Heart left ventricle (tissue), 13 donors: ENCODE results near the gene KCNJ2.

ENCODE experiments used
- CTCF ChIP-seq, 12 donors: fragments of 200-600 bp; sonication (generic) in 4 of 12; IDR thresholded peaks; one replicate each; pipeline versions ENCODE4 v1.5.0 to v1.8.0; 2018 to 2022; ENCODE audit warnings: antibody characterized with exemption in 12 of 12, mild to moderate bottlenecking in 5 of 12
- POLR2A ChIP-seq, 2 donors: fragments of 450-650 bp; IDR thresholded peaks; one replicate each; pipeline ENCODE4 v1.6.1; 2017; ENCODE audit warnings: antibody characterized with exemption in 2 of 2, mild to moderate bottlenecking in 2 of 2, moderate library complexity in 2 of 2
- donor health status: ischemic (EF 13 %, LVEDD 7.1; RV severe dilation, severe dysfunction).
- donor health status: DM: no; HTN: yes; CAD: no.
- donor health status: DM: no; HTN: no; CAD: no.
- donor health status: ischemic (EF 25% LVEDD 6.9; RV normal size, moderate dysfunction).
- donor health status: ischemic (EF 25% LVEDD 5.7; RV mildly dilated, moderate dysfunction).
- donor health status: ischemic (EF 35%, LVEDD 5.7; RV mildly dilated, moderate dysfunction).
- donor health status: nonischemic (EF 11% LVEDD 7.7; RV severe dilation, severe dysfunction).
- donor health status: DM: yes; HTN: yes; CAD: no.
- donor health status: PGD.
- donor health status: ischemic (EF 29% LVEDD 5.4; RV normal size, mild dysfunction).
- donor health status: nonischemic (EF 23%, LVEDD 6.1; RV moderate dilation, normal function).

GRCh38 chr17:70132505-70132904, 36.8 kb upstream of the KCNJ2 start:
- TF ChIP-seq CTCF (IDR thresholded peaks at IDR 0.05) (no peak), POLR2A (IDR thresholded peaks at IDR 0.05) (no peak)
